Activated gamma-delta T cell treated with Interleukin-2 at 50 U/mL for 16 hours (primary cell): Measurements from ENCODE around the gene PTPRG.

Source experiments
- DNase-seq: peaks from one replicate; pipeline ENCODE4 v3.0.0-alpha.2; 2020

The PTPRG gene

GRCh38 chr3:61912158-61912557 is 350.8 kb downstream of the PTPRG start:
- DNase-seq, result no peak

- DNase-seq, result no peak
Observed at GRCh38 chr3:61913701-61914100, 352.3 kb downstream of the PTPRG start.

GRCh38 chr3:61914276-61914675 is 352.9 kb downstream of the PTPRG start:
- no peak for DNase-seq

GRCh38 chr3:61915296-61915695 is 353.9 kb downstream of the PTPRG start:
- DNase-seq, result no peak

- DNase-seq, result no peak
Observed at GRCh38 chr3:61919371-61919770, 358.0 kb downstream of the PTPRG start.

- DNase-seq, result no peak
Observed at GRCh38 chr3:61922118-61922517, 360.7 kb downstream of the PTPRG start.

GRCh38 chr3:61924090-61924735 is 362.8 kb downstream of the PTPRG start:
- DNase-seq, result no peak

- no peak for DNase-seq
Observed at GRCh38 chr3:61924991-61925390, 363.6 kb downstream of the PTPRG start.

GRCh38 chr3:61925721-61926120 is 364.4 kb downstream of the PTPRG start:
- DNase-seq, result no peak

GRCh38 chr3:61926923-61927322 is 365.6 kb downstream of the PTPRG start:
- DNase-seq, result no peak

- no peak for DNase-seq
Observed at GRCh38 chr3:61927332-61927731, 366.0 kb downstream of the PTPRG start.

- no peak for DNase-seq
Observed at GRCh38 chr3:61928039-61928438, 366.7 kb downstream of the PTPRG start.

- no peak for DNase-seq
Observed at GRCh38 chr3:61928776-61929314, 367.5 kb downstream of the PTPRG start.

- no peak for DNase-seq
Observed at GRCh38 chr3:61929617-61930016, 368.2 kb downstream of the PTPRG start.

GRCh38 chr3:61932499-61932898 is 371.1 kb downstream of the PTPRG start:
- no peak for DNase-seq

- DNase-seq, result no peak
Observed at GRCh38 chr3:61933798-61934504, 372.6 kb downstream of the PTPRG start.

- no peak for DNase-seq
Observed at GRCh38 chr3:61934505-61934871, 373.1 kb downstream of the PTPRG start.

GRCh38 chr3:61935814-61936213 is 374.4 kb downstream of the PTPRG start:
- DNase-seq, result no peak

GRCh38 chr3:61936344-61936937 is 375.1 kb downstream of the PTPRG start:
- DNase-seq, result no peak

- no peak for DNase-seq
Observed at GRCh38 chr3:61937477-61937876, 376.1 kb downstream of the PTPRG start.

- DNase-seq, result no peak
Observed at GRCh38 chr3:61938878-61939549, 377.6 kb downstream of the PTPRG start.

GRCh38 chr3:61940236-61940635 is 378.9 kb downstream of the PTPRG start:
- no peak for DNase-seq

- DNase-seq, result no peak
Observed at GRCh38 chr3:61943975-61944374, 382.6 kb downstream of the PTPRG start.

- DNase-seq, result no peak
Observed at GRCh38 chr3:61944726-61945125, 383.4 kb downstream of the PTPRG start.
